ENCODE data around the gene SLC25A52. TPM values are rescaled to one million over a fixed set of nuclear protein-coding genes. Genes with fewer than 3 reads are reported as not detected.

SLC25A52 gene
- total RNA-seq, 1 experiment from 2014 or later = not detected

Other genes with a start within 250 kb of the SLC25A52 start
- not detected in 2 replicates for gene TTR, start 169.0 kb downstream of the SLC25A52 start, total RNA-seq (2014; rRNA removed; shearing (Covaris generic))
- gene B4GALT6, start 76.3 kb downstream of the SLC25A52 start, total RNA-seq (2014; rRNA removed; shearing (Covaris generic)) = 0.09 and 0.66 TPM in 2 replicates
- 34.4 and 40.5 TPM in 2 replicates for gene TRAPPC8, start 182.2 kb upstream of the SLC25A52 start, total RNA-seq (2014; rRNA removed; shearing (Covaris generic))

Data from SJSA1 (cell line).